GM12865 (cell line): ENCODE measurements around the gene LMF1.

Experiments
- DNase-seq: peaks from one replicate; pipeline ENCODE4 v3.0.0; 2010; ENCODE audit warnings: low read depth
- H3K4me3 ChIP-seq: 2 replicates; pipeline ENCODE4 v1.5.1; 2011; ENCODE audit warnings: mild to moderate bottlenecking, low read depth, low read length, control low read depth
- CTCF ChIP-seq: IDR thresholded peaks from 2 replicates; pipeline ENCODE4 v1.5.1; 2011; ENCODE audit warnings: low read length, control low read depth, low read depth, inconsistent platforms; ENCODE audit not compliant: insufficient read depth; ENCODE audit errors: missing control alignments

The LMF1 gene

GRCh38 chr16:981695-982144 lies 10.9 kb upstream of the LMF1 start, which contains the start of gene SOX8:
Gene SOX8, plus strand, starts transcription at chr16:981770. Its CDS starts 153 bp downstream, at chr16:981923.
- no peak for DNase-seq
- no peak for TF ChIP-seq CTCF
- no peak within 1 kb of the TSS for H3K4me3 ChIP-seq

DNA sequence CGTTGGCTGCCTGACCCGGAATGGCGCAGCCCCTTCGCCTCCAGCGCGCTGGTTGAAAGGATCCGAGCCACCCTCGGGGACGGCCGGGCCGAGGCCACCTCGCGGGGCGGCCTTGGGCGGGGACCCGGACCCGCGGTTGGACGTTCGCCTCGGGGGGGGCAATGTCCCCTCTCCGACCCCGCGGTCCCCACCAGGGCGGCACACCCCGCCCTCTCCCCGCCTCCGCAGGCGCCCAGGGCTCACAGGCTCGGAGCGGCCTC lies 9.7 kb upstream of the LMF1 start:
- no peak overlapping the region for H3K4me3 ChIP-seq
- DNase-seq: no peak
- no peak for TF ChIP-seq CTCF

DNA sequence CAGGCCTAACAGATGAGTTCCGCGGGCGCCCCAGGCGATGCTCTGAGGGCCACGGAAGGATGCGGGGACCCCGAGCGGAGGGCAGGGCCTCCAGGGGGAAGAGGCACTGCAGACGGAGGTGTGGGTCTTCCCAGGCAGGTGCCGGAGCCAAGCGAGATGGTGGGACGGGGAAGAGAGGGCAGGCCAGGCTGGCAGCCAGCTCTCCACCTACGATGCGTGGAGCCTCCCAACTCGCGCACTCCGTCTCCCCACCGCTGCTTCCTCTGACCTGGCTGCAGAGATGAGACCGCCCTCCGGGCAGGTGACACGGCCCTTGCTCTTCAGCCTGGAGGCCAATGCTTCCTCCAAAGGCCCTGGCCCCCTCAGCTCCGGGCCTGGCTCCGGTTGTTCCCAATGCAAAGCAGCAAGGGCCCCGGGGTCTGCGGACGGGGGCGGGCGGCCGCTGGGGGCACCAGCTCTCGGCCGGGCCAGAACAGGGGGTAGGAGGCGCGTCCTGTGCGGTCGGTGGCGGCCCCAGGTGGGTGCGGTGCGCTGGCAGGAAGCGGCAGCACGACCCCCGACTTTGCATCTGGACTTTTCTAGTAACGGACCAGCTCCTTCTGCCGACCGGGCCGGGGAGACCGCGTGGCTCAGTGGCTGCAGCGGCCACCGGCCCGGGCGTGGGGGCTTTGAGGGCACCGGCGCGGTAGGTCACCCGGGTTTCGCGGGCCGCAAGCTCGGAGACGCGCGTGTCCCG lies 9.2 kb upstream of the LMF1 start:
- DNase-seq: no peak
- no peak overlapping the region for H3K4me3 ChIP-seq
- TF ChIP-seq CTCF: no peak

- no peak for TF ChIP-seq CTCF
- H3K4me3 ChIP-seq: no peak overlapping the region
- no peak for DNase-seq
These were observed 8.4 kb upstream of the LMF1 start for GRCh38 chr16:979147-979546.

DNA sequence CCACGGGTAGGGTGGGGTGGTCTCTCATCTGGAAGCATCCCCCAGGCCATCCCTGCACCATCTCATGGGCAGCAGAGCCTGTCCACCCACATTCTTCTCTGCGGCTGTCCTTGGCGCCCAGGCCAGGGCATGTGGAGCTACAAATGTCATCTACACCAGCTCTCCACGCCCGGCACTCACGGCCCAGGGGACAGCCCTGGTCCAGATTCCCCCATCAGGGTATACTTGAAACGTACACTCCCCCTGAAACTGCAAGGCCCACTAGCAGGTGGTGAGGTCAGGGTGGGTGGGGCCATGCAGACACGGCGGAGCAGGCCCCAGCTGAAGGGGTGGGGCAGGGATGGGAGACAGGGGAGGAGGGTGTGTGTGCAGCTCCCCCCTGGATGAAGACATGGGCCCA lies 7.6 kb upstream of the LMF1 start:
- H3K4me3 ChIP-seq: no peak overlapping the region
- no peak for DNase-seq
- TF ChIP-seq CTCF: no peak

DNA sequence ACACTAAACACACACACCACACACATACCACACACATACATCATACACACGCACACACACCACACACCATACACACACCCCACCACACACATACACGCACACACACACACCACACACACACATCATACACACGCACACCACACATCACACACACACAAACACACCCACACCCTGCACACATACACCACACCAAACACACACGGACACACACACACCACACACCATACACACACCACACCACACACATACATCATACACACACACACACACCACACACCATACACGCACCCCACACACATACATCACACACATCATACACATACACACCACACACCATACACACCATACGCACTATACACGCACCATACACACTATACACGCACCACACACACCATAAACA lies 7.1 kb upstream of the LMF1 start:
- no peak for TF ChIP-seq CTCF
- no peak overlapping the region for H3K4me3 ChIP-seq
- no peak for DNase-seq

GRCh38 chr16:977081-977701 lies 6.4 kb upstream of the LMF1 start:
- H3K4me3 ChIP-seq: no peak overlapping the region
- no peak for DNase-seq
- no peak for TF ChIP-seq CTCF
